GM21390 (cell line): ENCODE results near the gene CARD11.

Experiments
- ATAC-seq: cut with Tn5 transposase; IDR thresholded peaks from one replicate; pipeline ENCODE4 v1.9.1; 2021; ENCODE audit not compliant: unreplicated experiment

Gene CARD11

GRCh38 chr7:2856388-2857169 is 187.1 kb downstream of the CARD11 start:
- no peak for ATAC-seq
